RWPE2 (cell line): ENCODE results near the gene FAM3C.
A peak's percentile ranks its signal among the peaks of the same experiment; 100 is the strongest.
"Not testable (repeated sequence)": the region's sequence is repeated elsewhere in the genome, so short reads cannot be mapped to it uniquely, and the experiment has no call there.

Experiments
- ATAC-seq: fragments of 200-7000 bp; cut with Tn5 transposase; 3 replicates; pipeline ENCODE4 v1.9.1; 2021; ENCODE audit warnings: low read depth
- DNase-seq: peaks from one replicate; pipeline ENCODE4 v3.0.0-alpha.2; 2020; ENCODE audit warnings: low spot score
- H3K27ac ChIP-seq: fragments of 450-650 bp; 2 replicates; pipeline ENCODE4 v1.5.1; 2017; ENCODE audit warnings: mild to moderate bottlenecking; ENCODE audit not compliant: poor library complexity, severe bottlenecking
- H3K27me3 ChIP-seq: fragments of 250-450 bp; sonication (Bioruptor Pico); 2 replicates; pipeline ENCODE4 v1.5.1; 2021; ENCODE audit warnings: mild to moderate bottlenecking, moderate library complexity; ENCODE audit not compliant: insufficient read depth, poor library complexity, severe bottlenecking
- H3K36me3 ChIP-seq: fragments of 250-450 bp; sonication (Bioruptor Pico); 2 replicates; pipeline ENCODE4 v1.5.1; 2020; ENCODE audit warnings: low read depth, mild to moderate bottlenecking, moderate library complexity
- H3K4me1 ChIP-seq: fragments of 250-450 bp; sonication (Bioruptor Pico); 2 replicates; pipeline ENCODE4 v1.5.1; 2021; ENCODE audit warnings: mild to moderate bottlenecking, moderate library complexity; ENCODE audit not compliant: insufficient read depth, poor library complexity, severe bottlenecking
- H3K4me3 ChIP-seq: fragments of 250-450 bp; sonication (Bioruptor Pico); 2 replicates; pipeline ENCODE4 v1.5.1; 2021; ENCODE audit warnings: mild to moderate bottlenecking, moderate library complexity; ENCODE audit not compliant: severe bottlenecking
- H3K9me3 ChIP-seq: fragments of 250-450 bp; sonication (Bioruptor Pico); 2 replicates; pipeline ENCODE4 v1.5.1; 2021; ENCODE audit warnings: mild to moderate bottlenecking, moderate library complexity; ENCODE audit not compliant: severe bottlenecking
- CTCF ChIP-seq: fragments of 450-650 bp; IDR thresholded peaks from one replicate; pipeline ENCODE4 v1.5.1; 2017; ENCODE audit warnings: mild to moderate bottlenecking, moderate library complexity; ENCODE audit not compliant: poor library complexity, severe bottlenecking

FAM3C gene, protein sequence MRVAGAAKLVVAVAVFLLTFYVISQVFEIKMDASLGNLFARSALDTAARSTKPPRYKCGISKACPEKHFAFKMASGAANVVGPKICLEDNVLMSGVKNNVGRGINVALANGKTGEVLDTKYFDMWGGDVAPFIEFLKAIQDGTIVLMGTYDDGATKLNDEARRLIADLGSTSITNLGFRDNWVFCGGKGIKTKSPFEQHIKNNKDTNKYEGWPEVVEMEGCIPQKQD

DNA sequence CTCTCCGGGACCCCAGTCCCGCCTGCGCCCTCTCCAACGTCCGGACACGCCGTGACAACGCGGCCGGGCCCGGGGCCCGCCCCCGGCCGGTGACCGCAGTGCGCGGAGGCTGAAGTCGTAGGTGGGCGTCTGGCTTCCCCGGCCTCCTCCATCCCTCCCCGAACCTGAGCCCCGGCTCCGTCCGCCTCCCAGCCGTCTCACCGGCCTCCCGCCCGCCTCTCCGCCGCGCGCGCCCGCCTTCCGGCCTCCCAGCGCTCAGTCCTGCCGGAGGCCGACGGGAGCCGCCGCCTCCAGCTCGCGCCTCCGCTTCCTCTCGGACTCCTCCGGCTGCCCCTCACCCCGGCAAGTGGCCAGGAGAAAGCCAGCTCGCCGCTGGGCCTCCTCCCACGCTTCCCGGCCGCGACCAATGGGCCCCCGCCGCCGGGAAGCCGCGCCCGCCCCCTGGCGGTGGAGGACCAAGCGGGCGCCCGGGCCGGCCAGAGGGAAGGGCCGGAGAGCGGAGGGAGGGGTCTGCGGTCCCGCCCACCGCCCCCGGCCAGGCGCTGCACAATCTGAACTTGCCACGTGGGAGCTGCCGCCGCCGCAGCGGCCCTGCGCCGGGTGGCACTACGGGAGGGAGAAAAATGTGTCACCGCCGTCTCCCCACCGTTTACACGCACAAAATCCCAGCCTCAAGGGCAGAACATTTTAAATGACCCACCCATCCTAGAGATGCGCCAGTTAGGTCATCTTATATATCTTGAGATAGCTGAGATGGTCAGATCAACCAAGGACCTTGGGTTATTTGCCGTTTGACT lies at the start of gene FAM3C:
Gene FAM3C (minus strand): TSS at position 348 of the 797 bp plus-strand sequence. CDS start 13,339 bp downstream, outside the sequence.
- peaks cover 11% of the 10 kb centered on the region for H3K4me1 ChIP-seq
- no peaks in the 10 kb centered on the region for H3K9me3 ChIP-seq
- H3K27ac ChIP-seq, result peak within 1 kb of the TSS; percentile 45
- TF ChIP-seq CTCF, result peak; percentile 97
- peak within 1 kb of the TSS; percentile 90 for H3K4me3 ChIP-seq
- H3K36me3 ChIP-seq, result peaks cover 22% of the 10 kb centered on the region
- ATAC-seq, result peak; percentile 93
- peak; percentile 90 for DNase-seq
- H3K27me3 ChIP-seq, result no peaks in the 10 kb centered on the region

DNA sequence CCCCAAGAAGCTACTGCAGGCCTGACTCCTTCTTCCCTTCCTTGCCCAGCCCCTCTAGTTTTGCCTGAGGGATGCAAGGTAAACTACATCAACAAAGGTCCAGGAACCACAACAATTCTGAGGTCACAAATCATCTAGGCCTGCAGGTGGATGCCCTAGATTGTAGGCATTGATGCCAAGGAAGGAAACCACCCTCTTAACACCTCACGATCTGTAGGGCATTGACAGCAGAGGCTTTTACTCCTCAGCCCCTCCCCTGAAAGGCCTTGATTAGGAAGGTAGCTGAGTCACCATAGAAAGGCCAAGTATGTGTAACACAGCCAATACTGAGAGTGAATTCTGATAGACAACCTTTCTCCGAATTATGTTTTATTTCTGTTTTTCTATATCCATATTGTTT lies 46.7 kb upstream of the FAM3C start:
- Histone ChIP-seq H3K9me3 (no peaks in the 10 kb centered on the region), H3K36me3 (no peaks in the 10 kb centered on the region), H3K27ac (no peak overlapping the region), H3K27me3 (no peaks in the 10 kb centered on the region), H3K4me1 (no peaks in the 10 kb centered on the region), H3K4me3 (no peak overlapping the region)
- no peak for TF ChIP-seq CTCF
- peak; percentile 66; the same call in 2 of the 3 replicates for ATAC-seq
- no peak for DNase-seq

- no peak for TF ChIP-seq CTCF
- no peaks in the 10 kb centered on the region for H3K36me3 ChIP-seq
- H3K4me3 ChIP-seq, result no peak overlapping the region
- no peak overlapping the region for H3K27ac ChIP-seq
- ATAC-seq, result no peak
- DNase-seq, result no peak
- no peaks in the 10 kb centered on the region for H3K4me1 ChIP-seq
- H3K27me3 ChIP-seq, result no peaks in the 10 kb centered on the region
- H3K9me3 ChIP-seq, result no peaks in the 10 kb centered on the region
These were observed 44.9 kb upstream of the FAM3C start for GRCh38 chr7:121440857-121441503.

DNA sequence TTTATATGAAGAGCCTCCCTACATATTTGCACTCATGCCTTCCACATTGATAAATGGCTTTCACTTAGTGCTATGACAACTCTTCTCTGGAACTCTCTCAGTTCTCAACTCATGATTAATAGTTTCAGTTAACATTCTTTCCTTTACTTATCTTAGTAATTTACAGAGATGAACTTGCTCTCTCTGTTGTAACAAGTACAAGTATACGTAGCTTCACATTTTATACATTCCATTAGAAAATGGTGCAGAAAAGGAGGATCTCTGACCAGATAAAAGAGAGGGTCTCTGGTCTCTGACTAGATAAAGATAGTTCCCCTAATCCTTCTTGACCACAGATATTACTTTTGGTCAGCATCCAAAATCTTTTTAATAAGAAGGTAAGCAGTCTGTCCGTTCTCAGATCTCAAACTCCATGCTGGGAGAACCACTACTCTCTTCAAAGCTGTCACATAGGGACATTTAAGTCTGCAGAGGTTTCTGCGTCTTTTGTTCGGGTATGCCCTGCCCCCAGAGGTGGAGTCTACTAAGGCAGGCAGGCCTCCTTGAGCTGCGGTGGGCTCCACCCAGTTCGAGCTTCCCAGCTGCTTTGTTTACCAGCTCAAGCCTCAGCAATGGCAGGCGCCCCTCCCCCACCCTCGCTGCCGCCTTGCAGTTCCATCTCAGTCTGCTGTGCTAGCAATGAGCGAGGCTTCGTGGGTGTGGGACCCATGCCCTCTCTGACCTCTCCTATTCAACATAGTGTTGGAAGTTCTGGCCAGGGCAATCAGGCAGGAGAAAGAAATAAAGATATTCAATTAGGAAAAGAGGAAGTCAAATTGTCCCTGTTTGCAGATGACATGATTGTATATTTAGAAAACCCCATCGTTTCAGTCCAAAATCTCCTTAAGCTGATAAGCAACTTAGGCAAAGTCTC lies 42.2 kb upstream of the FAM3C start:
- H3K36me3 ChIP-seq, DNase-seq, H3K9me3 ChIP-seq, H3K4me3 ChIP-seq, H3K27me3 ChIP-seq, H3K27ac ChIP-seq, H3K4me1 ChIP-seq: not testable (repeated sequence)
- peak; percentile 73 for ATAC-seq

GRCh38 chr7:121437470-121437869 lies 41.4 kb upstream of the FAM3C start:
- ATAC-seq, result no peak
- Histone ChIP-seq H3K4me3 (no peak overlapping the region), H3K27me3 (no peaks in the 10 kb centered on the region), H3K4me1 (no peaks in the 10 kb centered on the region), H3K27ac (no peak overlapping the region), H3K36me3 (no peaks in the 10 kb centered on the region), H3K9me3 (no peaks in the 10 kb centered on the region)
- TF ChIP-seq CTCF, result no peak
- no peak for DNase-seq
